GM21528 (cell line): ENCODE results near the gene DMD.
"Not testable (repeated sequence)": the region's sequence is repeated elsewhere in the genome, so short reads cannot be mapped to it uniquely, and the experiment has no call there.

ENCODE experiments used
- ATAC-seq: cut with Tn5 transposase; IDR thresholded peaks from one replicate; pipeline ENCODE4 v1.9.1; 2021; ENCODE audit warnings: mild to moderate bottlenecking, moderate library complexity; ENCODE audit not compliant: unreplicated experiment, low FRiP score

The DMD gene

DNA sequence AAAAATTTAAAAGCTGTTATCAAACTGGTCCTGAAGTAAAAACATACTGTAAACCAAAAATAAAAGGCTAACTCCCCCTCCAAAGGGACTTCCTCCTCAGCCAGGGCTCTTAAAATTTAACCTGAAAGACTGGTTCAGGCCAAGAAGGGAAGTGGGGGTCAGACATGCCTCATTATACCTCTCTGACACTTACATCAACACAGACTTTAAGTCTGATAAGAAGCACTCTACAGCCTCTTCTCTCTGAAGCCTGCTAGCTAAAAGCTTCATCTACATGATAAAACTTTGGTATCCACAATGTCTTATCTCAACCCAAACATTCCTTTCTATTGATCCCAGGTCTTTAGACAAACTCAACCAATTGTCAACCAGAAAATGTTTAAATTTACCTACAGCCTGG, 682.9 kb downstream of the DMD start:
- ATAC-seq = not testable (repeated sequence)

DNA sequence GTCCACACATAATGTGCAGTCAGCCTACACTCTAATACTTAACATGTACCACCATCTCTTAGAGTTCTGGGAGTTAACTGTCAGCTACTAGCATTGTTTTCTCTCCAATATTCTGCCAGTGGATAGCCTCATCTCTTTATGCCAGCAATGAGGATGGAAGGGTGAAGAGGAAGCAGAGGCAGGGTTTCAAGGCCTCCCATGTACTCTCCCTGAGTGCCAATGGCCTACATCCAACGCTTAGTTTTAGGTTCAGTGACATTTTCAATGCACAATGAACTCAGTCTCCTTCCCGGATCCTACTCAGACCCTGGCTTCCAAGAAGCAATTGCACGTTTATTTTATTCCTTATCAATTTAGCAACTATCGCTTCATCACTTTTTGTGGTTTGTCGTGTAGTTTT, 686.1 kb downstream of the DMD start:
- ATAC-seq = no peak

DNA sequence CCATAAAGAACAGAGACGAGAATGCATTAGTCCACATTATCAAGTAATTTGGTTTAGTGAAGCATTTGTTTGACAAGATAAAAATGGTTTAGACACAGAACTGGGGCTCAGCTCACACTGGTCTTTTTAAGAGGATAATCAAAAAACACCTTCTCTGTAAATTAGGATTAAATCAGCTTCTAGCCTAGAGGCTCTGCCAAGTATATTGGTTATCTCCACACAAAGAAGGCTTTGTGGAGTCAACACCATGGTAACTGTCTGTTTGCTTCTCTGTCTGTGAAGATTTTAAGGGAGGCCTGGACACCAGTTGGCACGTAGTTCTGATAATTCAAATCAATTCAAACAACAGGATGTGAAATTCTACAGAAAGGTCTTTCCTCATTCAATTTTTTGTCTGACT, 687.0 kb downstream of the DMD start:
- no peak for ATAC-seq

DNA sequence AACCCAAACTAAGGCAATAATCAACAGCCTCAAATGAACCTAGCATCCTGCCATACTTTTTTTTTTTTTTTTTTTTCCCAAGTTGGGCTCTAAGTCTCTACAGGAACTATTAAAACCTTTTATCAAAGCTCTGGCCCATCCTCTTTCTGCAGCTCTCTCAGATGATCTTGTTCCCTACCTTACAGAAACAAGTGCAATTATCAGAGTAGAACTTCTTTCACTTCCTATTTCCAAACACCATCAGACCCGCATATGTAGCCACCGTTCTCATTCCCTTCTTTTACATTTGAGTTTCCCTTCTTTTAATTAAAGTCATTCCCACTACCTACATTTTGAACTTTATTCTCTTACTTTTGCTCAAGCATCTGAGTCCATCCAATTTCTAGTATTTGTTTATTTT, 690.6 kb downstream of the DMD start:
- ATAC-seq = no peak

DNA sequence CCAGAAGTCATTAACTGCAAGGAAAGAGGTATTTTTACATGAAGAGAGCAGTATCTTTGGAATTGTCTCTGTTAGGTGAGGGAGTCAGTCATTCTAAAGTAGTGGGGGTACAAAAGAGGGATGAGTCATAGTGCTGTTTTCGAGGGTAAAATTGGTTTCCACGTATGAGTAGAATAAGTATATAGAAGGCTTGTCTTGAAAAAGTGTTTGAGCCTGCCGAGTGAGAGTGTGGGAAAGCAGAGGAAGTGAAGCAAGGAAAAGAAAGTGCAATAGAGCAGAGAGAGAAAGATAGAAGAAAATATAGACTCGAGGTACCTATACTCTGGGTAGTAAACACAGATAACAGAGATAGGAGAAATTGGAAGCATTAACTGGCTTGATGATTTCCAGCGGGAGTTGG, 696.4 kb downstream of the DMD start:
- no peak for ATAC-seq

DNA sequence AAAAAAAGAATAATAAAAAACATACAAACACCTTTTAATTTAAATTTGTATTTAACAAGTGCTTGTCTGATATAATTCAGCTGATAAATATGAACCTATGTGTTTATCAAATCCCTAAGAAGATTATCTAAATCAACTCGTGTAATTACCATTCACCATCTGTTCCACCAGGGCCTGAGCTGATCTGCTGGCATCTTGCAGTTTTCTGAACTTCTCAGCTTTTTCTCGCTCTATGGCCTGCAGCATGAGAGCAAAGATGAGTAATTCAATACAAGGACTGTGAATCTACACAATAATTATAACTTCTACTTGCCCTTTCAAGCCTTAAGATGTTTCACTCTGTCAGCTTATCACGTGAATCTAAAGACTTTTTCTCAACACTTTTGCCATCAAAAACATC, 709.7 kb downstream of the DMD start:
- no peak for ATAC-seq

DNA sequence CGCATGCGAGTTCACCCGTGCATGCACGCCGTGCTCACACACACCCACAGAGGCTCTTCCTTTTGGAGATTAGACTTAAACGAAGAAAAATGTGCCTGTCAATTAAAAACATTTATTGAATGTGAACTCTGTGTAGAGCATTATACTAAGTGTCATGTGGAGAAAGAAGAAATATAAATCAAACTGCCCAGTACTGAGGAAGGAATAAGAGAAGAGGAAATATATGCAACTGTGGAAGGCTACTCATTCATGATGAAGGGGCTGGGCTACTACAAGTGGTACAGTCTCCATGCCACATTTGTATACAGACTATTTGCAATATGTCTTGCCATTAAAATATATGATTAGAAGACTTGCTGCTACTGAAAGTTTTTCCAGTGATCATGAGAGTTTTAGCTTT, 714.7 kb downstream of the DMD start:
- ATAC-seq = no peak

DNA sequence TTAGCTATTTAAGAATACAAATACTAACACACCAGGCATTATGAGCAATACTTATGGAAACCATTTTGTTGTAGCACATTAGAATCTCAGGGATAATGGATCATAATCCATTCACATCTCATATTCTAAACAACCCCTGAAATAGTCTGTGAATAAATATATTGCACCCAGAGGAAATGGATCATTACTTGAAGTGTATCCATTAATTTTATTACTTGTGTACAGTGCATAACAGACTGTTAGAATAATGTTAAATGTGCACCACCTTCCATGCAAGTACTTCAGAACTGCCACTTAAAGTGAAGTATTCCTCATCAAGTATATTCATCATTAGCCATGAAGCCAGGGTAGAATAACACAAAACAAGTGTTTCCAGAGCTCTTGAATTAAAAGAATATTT, 715.5 kb downstream of the DMD start:
- no peak for ATAC-seq

DNA sequence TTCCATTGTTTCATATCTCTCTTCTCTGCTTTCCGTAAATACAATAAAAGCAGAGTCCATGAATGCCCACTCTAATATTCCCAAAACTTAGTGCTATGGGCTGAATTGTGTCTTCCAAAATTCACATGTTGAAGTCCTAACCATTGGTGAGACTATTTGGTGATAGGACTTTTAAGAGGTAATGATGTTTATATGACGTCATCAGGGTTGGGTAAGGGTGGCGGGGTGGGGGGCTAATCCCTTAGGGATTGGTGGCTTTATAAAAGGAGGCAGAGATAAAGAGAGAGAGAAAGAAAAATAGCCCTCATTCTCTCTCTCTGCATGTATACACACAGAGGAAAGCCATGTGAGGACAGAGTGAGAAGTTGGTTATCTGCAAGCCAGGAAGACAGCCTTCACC, 722.2 kb downstream of the DMD start:
- no peak for ATAC-seq

DNA sequence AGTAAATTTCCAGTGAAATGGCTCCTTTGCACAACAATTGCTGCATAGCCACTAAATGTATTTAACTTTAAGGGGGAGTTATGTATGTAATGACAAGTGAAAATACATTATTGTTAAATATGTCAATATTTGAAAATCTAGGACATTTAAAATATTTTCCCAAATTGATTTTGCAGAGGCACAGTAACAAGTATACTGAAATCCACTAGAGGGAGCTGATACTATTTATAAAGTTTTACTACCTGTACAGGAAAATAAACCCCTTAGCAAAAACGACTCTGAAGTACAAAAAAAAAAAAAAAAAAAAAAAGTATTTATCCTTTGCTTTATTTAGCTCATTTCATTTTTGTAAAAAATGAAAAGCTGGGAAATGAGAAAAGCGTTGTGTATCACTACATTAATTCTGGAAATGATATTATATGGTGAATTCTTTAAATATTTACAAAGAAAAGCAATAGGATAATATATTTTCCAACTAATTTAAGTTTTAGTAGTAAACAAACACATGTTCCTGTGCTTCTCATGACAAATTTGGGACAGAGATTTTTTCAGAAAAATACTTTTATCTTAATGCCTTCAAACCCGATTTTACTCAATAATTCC, 727.7 kb downstream of the DMD start:
- no peak for ATAC-seq

DNA sequence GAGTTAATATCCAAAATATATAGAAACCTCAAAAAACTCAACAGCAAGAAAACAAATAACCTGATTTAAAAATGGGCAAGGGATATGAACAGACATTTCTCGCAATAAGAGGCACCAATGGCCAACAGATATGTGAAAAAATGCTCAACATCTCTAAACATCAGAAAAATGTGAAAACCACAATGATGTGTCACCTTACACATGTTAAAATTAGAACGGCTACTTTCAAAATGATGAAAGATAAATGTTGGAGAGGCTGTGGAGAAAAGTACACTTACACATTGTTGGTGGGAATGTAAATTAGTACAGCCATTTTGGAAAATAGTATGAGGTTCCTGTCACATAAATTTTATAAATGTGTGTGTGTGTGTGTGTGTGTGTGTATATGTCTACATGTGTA, 731.3 kb downstream of the DMD start:
- ATAC-seq = no peak

DNA sequence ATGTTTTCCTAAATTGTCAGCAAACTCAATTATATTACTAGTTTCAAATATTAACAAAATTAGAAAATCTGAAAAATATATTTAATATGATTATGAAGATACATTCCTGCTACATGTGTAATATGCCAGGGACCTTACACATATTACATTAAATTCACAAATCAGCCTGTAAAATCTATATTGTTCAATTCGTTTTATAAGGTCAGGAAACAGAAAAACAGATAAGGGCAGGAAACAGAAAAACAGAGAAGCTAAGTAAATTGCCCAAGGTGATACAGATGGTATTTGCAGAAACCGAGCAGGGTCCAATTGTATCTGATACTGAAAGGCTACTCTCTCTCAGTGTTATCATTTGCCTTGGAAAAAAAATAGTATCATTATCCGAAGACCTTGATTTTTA, 739.0 kb downstream of the DMD start:
- no peak for ATAC-seq

DNA sequence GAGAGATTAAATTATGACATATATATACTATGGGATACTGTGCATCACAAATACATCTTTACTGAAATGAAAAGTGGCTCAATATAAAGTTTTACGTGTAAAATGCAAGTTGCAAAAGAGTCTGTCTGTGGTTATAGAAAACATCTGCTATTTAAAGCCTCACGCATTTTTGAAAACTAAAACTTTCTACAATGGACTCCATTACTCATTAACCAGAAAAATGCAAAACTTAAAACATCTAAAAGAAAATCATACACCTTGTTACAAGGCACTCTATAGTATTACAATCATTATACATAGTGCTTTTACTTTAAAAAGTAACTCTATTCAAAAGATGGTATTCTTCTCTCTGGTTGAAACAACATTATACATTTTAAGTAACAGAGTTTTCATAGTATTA, 755.6 kb downstream of the DMD start:
- no peak for ATAC-seq

DNA sequence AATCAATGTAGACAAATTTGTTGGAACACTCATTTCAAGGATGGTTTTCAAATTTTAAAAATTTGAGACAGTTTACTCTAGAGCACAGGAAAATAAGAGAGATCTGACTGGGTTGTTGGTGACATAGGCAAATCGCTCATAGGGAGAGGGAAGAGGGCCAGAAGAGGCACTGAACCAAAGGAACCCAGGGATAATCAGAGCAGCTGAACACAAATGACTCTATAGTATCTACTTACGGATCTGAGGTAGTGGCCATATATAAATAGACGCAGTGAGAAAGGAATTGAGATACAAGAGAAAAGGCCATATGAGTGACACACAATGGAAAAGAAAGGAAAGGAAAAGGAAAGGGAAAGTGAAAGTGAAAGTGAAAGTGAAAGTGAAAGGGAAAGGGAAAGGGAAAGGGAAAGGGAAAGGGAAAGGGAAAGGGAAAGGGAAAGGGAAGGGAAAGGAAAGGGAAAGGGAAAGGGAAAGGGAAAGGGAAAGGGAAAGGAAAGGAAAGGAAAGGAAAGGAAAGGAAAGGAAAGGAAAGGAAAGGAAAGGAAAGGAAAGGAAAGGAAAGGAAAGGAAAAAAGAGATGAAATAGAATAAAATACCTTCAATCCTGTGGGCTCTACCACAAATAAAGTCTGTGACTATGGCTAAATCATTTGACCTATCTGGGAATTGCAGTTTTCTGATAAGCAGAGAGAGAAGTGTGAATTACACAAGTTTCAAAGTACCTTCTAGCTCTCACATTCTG, 759.2 kb downstream of the DMD start:
- no peak for ATAC-seq

DNA sequence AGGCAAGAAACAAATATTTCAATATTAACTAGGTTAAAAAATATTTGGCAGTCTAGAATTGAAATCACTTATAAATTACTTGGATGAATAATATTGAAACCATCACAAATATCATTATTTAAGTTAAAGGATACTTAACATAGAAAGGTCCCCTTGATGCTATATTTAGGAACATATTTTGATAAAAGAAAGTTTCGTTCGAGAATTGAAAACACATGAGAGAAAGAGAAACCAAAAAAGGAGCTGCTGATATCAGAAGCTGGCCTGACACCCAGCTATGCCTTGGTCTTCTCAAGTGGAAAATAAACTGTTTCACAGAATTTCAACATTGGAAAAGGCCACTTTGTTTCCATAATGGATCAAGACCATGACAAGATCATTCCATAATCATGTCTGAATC, 762.4 kb downstream of the DMD start:
- ATAC-seq = peak; percentile 80

DNA sequence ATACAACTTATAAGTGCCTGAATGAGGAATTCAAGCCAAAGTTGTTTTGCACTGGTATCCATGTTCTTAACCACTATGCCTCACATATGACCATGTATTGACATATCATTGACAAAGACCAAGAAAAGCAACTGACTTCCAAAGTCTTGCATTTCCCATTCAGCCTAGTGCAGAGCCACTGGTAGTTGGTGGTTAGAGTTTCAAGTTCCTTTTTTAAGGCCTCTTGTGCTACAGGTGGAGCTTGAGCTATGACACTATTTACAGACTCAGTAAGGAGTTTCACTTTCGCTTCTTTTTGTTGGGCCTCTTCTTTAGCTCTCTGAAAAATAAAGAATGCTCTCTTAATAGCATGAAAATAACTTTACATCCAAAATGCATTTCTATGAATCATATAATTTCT, 763.0 kb downstream of the DMD start:
- peak; percentile 99 for ATAC-seq

DNA sequence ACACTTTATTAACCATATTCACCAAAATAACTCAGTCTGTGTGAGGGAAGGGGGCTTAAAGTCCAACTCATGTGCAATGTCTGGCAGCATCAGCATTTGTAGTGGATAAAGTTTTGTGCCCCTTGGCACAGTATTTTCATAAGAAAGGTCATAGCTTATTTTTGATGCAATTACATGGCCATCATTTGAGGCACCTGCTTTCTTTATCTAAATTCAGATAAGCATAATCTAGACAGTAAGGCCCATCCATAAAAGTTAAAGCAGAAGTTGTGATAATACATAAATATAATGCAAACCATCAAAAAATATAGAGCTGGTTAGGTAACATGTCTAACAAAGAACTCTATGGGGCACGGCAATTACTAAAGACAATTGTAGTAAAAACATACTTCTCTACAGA, 763.7 kb downstream of the DMD start:
- no peak for ATAC-seq

DNA sequence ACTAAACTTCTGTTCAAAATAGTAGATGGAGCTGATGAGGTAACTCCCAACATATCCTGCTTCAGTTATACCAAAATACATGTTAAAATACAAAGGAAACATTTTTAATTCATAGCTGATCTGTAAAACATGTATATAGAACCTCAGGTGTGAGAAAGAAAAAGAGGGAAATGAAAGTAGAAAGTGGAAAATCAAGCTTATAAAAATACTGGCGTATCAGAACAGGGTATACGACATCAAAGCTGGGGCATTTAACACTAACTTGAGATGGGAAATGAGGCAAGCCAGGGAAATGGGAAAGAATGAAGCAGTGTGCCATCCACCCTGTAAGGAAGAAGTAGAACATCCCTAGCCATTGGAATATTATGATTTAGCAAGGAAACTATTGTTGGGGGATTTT, 767.5 kb downstream of the DMD start:
- no peak for ATAC-seq

DNA sequence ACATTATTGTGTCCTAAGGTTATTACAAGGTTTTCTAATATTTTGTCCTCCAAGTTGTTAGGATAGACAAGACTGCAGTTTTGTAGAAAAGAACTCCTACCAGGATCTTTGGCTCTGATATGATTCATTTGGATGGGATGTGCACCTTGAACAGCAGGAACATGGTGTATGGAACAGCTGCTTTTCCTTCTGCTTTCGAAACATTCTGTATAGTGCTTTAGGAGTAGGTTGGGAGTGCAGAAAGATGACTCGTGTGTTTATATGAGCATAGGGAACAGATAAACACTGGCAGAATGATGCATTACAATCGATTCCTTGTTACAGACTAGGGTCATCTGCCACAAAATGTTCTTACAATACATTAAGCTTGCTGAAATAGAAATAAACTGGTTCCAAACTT, 790.1 kb downstream of the DMD start:
- ATAC-seq = no peak

DNA sequence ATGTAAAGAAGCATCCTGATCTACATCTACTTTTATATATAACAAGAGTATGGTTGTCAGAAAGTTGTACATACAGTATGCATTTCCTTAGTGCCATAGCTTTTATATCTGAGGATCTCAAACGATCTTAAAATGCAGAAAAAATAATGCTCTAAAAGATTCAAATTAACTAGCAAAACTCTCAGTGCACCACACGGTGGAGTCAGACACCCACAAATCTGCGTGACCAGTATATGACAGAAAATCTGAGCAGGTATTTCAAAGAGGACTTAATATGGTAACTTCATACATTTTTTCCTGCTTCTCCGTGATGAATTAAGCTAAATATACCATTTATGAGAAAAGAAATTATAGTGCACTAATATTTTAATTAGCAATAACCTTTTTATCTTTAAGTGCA, 803.0 kb downstream of the DMD start:
- ATAC-seq = no peak

DNA sequence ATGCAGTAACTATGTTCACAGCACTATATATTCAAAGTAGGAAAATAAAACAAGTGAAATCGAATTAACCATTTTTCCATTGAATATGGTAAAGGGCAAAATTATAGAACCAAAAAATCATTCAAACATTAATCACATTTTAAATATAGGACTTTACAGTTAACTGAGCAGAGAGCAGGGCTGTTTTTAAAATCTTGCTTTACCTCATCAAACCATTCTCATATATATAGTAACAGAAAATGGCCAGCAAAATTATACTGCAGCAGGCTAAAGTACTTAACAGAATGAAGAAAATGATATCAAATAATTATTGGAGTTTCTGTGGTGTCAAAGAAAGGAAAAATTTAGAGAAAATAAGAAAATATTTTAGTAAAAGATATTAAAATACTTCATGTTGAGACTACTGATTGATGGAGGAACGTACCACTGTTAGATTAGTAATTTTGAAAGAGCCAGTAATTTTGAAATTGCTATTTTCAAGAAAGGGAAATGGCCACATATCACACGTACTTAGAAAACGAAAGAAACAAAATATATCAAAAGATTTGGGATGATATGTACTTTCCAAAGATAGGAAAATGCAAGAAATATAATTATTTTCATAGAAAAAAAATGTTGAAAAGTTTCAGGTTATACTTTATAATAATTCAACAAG, 813.7 kb downstream of the DMD start:
- peak; percentile 58 for ATAC-seq

DNA sequence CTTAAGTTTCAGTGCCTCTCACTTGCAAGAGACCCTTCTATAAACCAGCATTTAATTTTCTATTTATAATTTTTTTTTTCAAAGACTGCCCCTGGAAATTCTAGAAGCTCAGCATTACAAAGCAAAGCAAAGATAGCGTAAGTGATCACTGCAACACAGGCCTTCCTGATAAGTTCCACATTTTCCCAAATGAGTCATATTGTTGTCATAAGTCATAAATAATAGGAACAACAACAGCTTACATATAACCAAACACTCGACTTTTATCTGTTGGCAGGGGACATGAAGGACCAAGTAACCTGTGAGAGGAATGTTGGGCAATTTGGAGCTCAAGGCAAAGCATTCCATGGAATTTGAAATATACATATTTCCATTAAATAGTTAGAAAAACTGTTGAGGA, 815.5 kb downstream of the DMD start:
- no peak for ATAC-seq
